DOHH2 (cell line): ENCODE results near the gene OS9.

Experiments used
- H3F3A ChIP-seq: fragments of 200-600 bp; sonication (generic), shearing (Covaris generic); 2 replicates; pipeline ENCODE4 v1.6.0; 2016; ENCODE audit warnings: antibody characterized with exemption, mild to moderate bottlenecking; ENCODE audit not compliant: control insufficient read depth, insufficient read depth
- H3K27ac ChIP-seq: fragments of 200-600 bp; sonication (generic); 2 replicates; pipeline ENCODE4 v1.5.1; 2014; ENCODE audit warnings: low read depth, mild to moderate bottlenecking, low read length, moderate library complexity
- H3K27me3 ChIP-seq: fragments of 200-600 bp; sonication (generic); 2 replicates; pipeline ENCODE4 v1.6.1; 2014; ENCODE audit warnings: mild to moderate bottlenecking, low read length, mixed read lengths; ENCODE audit not compliant: control insufficient read depth
- H3K36me3 ChIP-seq: fragments of 200-600 bp; sonication (generic); 2 replicates; pipeline ENCODE4 v1.6.1; 2014; ENCODE audit warnings: mild to moderate bottlenecking, low read length, moderate library complexity, mixed read lengths; ENCODE audit not compliant: control insufficient read depth
- H3K4me1 ChIP-seq: fragments of 200-600 bp; sonication (generic); 2 replicates; pipeline ENCODE4 v1.6.1; 2014; ENCODE audit warnings: mild to moderate bottlenecking, low read length, mixed read lengths; ENCODE audit not compliant: control insufficient read depth
- H3K4me2 ChIP-seq: fragments of 200-600 bp; sonication (generic); 2 replicates; pipeline ENCODE4 v1.6.0; 2014; ENCODE audit warnings: mild to moderate bottlenecking, low read length, moderate library complexity
- H3K4me3 ChIP-seq: fragments of 200-600 bp; sonication (generic); 2 replicates; pipeline ENCODE4 v1.5.1; 2014; ENCODE audit warnings: mild to moderate bottlenecking, low read length, mixed read lengths
- H3K79me2 ChIP-seq: fragments of 200-600 bp; sonication (generic); 2 replicates; pipeline ENCODE4 v1.6.1; 2014; ENCODE audit warnings: mild to moderate bottlenecking, low read length, mixed read lengths; ENCODE audit not compliant: control insufficient read depth
- H3K9me2 ChIP-seq: fragments of 200-600 bp; sonication (generic); replicated peaks from 2 replicates; pipeline ENCODE4 v1.6.1; 2014; ENCODE audit warnings: mild to moderate bottlenecking, low read length, mixed read lengths; ENCODE audit not compliant: control insufficient read depth
- H3K9me3 ChIP-seq: fragments of 200-600 bp; sonication (generic); 2 replicates; pipeline ENCODE4 v1.6.1; 2014; ENCODE audit warnings: antibody characterized with exemption, low read length, mixed read lengths; ENCODE audit not compliant: control insufficient read depth, insufficient read depth
- H4K20me1 ChIP-seq: fragments of 200-600 bp; sonication (generic); 2 replicates; pipeline ENCODE4 v1.6.0; 2014; ENCODE audit warnings: low read depth, mild to moderate bottlenecking, antibody characterized with exemption, low read length, moderate library complexity; ENCODE audit not compliant: control insufficient read depth, insufficient read depth
- CTCF ChIP-seq: fragments of 200-600 bp; sonication (generic); IDR thresholded peaks from one replicate; pipeline ENCODE4 v1.5.1; 2014; ENCODE audit warnings: antibody characterized with exemption, mild to moderate bottlenecking, low read depth, low read length; ENCODE audit not compliant: poor library complexity, severe bottlenecking
- EZH2phosphoT487 ChIP-seq: fragments of 200-600 bp; sonication (generic); IDR thresholded peaks from 2 replicates; pipeline ENCODE4 v1.6.1; 2017; ENCODE audit warnings: borderline replicate concordance, mild to moderate bottlenecking, antibody characterized with exemption, low read length, moderate library complexity, mixed read lengths

The OS9 gene

GRCh38 chr12:57765003-57765697, 71.2 kb downstream of the OS9 start:
- peaks cover 30% of the 10 kb centered on the region for H3K27me3 ChIP-seq
- TF ChIP-seq EZH2phosphoT487: no peak; the same call in 1 of the 2 replicates
- TF ChIP-seq CTCF: peak; percentile 72
- H3K4me1 ChIP-seq: peaks cover 29% of the 10 kb centered on the region
- H3K4me2 ChIP-seq: peak overlapping the region; percentile 90
- peak overlapping the region; percentile 71 for H3K4me3 ChIP-seq
- no peak overlapping the region for H3K27ac ChIP-seq
- H3K36me3 ChIP-seq: peaks cover 29% of the 10 kb centered on the region
- no peaks in the 10 kb centered on the region for H3K9me2 ChIP-seq
- no peaks in the 10 kb centered on the region for H3K9me3 ChIP-seq
- H4K20me1 ChIP-seq: peaks cover 9% of the 10 kb centered on the region; the same call in 1 of the 2 replicates
- peaks cover 7% of the 10 kb centered on the region for H3K79me2 ChIP-seq
- peaks cover 15% of the 10 kb centered on the region for H3F3A ChIP-seq

DNA sequence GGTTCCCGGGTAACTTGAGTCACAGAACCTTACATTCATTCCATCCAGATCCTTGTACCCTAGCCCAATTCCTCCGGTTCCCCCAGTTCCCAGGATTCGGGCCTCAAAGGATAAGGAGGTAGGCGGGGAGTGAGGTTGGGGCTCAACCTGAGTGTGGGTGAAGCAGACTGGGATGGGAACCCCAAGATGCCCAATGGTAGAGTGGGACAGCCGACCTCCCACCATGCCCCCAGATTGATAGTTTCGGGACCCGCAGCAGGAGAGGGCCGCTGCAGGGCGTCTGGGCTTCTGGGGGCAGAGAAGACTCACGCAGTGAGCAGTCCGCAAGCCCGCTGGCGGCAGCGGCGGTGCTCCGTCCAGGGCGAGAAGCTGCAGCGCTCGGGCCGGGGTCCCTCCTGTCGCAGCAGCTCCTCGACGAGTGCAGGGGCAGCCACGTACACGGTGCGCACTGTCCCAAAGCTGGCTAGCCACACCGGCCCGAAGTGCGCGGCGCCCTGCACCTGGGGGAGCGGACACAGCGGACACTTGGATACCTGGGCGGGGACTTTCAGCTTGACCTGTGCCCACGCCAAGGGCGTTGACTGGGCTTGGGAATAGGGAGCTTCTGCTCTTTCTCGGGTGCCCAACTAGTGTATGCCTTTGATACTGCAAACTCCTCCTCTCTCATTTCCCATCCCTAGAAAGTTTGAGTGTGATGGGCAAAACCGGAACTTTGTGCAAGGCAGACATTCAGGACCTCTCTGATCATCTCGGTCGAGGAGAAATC, 71.9 kb downstream of the OS9 start:
- peaks cover 30% of the 10 kb centered on the region for H3K27me3 ChIP-seq
- H4K20me1 ChIP-seq: 0 out of 2 replicates have a peak, but pooled peaks cover 2% of the 10 kb centered on the region
- H3K4me2 ChIP-seq: peak overlapping the region; percentile 90
- H3K79me2 ChIP-seq: peaks cover 4% of the 10 kb centered on the region
- H3K4me1 ChIP-seq: peaks cover 34% of the 10 kb centered on the region
- peaks cover 15% of the 10 kb centered on the region for H3F3A ChIP-seq
- peak overlapping the region; percentile 71 for H3K4me3 ChIP-seq
- H3K27ac ChIP-seq: no peak overlapping the region
- peaks cover 29% of the 10 kb centered on the region for H3K36me3 ChIP-seq
- H3K9me3 ChIP-seq: no peaks in the 10 kb centered on the region
- H3K9me2 ChIP-seq: no peaks in the 10 kb centered on the region
- TF ChIP-seq CTCF (no peak), EZH2phosphoT487 (no peak)

DNA sequence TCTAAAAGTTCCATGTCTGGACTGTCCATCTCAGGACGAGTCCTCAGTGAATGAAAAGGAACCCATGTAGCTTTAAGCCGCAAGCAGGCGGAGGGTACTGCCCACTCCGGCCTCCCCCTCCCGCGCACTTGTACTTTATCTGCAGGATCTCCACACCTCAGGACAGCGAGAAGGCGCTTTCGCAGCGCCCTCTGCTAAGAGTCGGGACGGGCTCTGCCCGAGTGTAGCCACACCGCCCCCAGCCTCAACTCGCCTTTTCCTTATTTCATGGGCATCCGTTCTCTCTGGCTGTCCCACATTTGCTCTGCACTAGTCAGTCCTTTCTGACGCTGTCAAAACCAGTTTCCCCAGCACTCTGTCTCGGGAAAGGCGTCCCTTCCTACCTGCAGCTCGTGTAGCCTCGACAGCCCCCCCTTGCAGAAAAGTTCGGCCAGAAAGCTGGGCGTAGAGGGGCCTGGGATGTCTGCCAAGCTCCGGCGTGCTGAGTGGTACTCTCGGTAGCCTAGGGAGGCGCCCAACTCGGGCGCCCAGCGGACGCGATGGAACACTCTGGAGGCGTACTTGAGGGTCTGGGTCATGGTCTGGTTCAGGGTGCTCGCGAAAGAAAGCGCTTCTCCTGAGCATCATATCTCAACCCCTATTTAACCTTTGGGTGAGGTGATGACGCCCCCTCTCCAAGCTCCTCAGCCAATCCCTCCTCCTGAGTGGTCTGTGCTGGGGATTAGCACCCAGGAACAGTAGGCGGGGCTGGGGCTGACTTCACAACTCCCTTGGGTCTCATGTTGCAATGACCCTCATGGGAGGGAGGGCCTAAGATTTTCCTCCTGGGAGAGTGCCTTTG, 72.8 kb downstream of the OS9 start, which contains the start of gene CYP27B1:
Gene CYP27B1 (minus strand): TSS at position 615 of the 841 bp plus-strand sequence. CDS start 37 bp downstream, at position 578.
- H4K20me1 ChIP-seq: no peaks in the 10 kb centered on the region
- TF ChIP-seq EZH2phosphoT487 (peak; percentile 83; the same call in 1 of the 2 replicates), CTCF (no peak)
- peak within 1 kb of the TSS; percentile 90; the same call in 1 of the 2 replicates for H3K4me2 ChIP-seq
- peaks cover 15% of the 10 kb centered on the region for H3F3A ChIP-seq
- no peaks in the 10 kb centered on the region for H3K9me2 ChIP-seq
- peaks cover 11% of the 10 kb centered on the region for H3K79me2 ChIP-seq
- H3K27me3 ChIP-seq: peaks cover 30% of the 10 kb centered on the region
- no peak within 1 kb of the TSS for H3K27ac ChIP-seq
- no peaks in the 10 kb centered on the region for H3K9me3 ChIP-seq
- peaks cover 40% of the 10 kb centered on the region for H3K4me1 ChIP-seq
- H3K36me3 ChIP-seq: peaks cover 24% of the 10 kb centered on the region
- no peak within 1 kb of the TSS for H3K4me3 ChIP-seq
